Endothelial cell of umbilical vein (primary cell): ENCODE results near the gene PODXL2. TPM values are rescaled to one million over a fixed set of nuclear protein-coding genes. Genes with fewer than 3 reads are reported as not detected.

Experiments used
- BruUV-seq: library from RNA; stranded (reverse); fragments of 400-500 nt; replicated peaks from 2 replicates; lab custom pipeline; 2021; lab: Mats Ljungman, UMichigan
- CTCF ChIA-PET: fragments of 300-600, 350-600 bp; sonication (Branson Sonifier 250); formaldehyde crosslinking; loops from one replicate; lab custom pipeline; 2021; ENCODE audit warnings: antibody characterized with exemption, inconsistent platforms; lab: Charles Lee
- POLR2A ChIA-PET: fragments of 300-600, 350-600 bp; sonication (Branson Sonifier 250); formaldehyde crosslinking; loops from one replicate; lab custom pipeline; 2021; ENCODE audit warnings: antibody characterized with exemption, inconsistent platforms; lab: Charles Lee
- DNase-seq: peaks from one replicate; pipeline ENCODE4 v3.0.0-alpha.2; 2011; ENCODE audit warnings: low read depth, low spot score
- FAIRE-seq: peaks from 2 replicates; lab custom pipeline; 2011; peaks lifted over from hg19 to GRCh38; lab: Jason Lieb, UNC
- H2AFZ ChIP-seq: 2 replicates; pipeline ENCODE4 v1.6.0; 2012; ENCODE audit warnings: low read depth, low read length, control low read depth, inconsistent platforms
- H3K27ac ChIP-seq: 2 replicates; pipeline ENCODE4 v1.5.1; 2011; ENCODE audit warnings: low read depth, mild to moderate bottlenecking, control low read depth, low read length, moderate library complexity; ENCODE audit not compliant: insufficient read depth
- H3K27me3 ChIP-seq, 2 experiments: 2 replicates each; pipeline versions ENCODE4 v1.6.0 to v1.6.1; 2011; ENCODE audit warnings: low read length in 2 of 2, mixed read lengths in 1 of 2; ENCODE audit not compliant: control insufficient read depth in 2 of 2, insufficient read depth in 2 of 2
- H3K36me3 ChIP-seq, 2 experiments: 2 replicates in 1 of 2; 3 replicates in 1 of 2; pipeline ENCODE4 v1.5.1; 2011; ENCODE audit warnings: low read length in 2 of 2, mild to moderate bottlenecking in 1 of 2, moderate library complexity in 1 of 2; ENCODE audit not compliant: control insufficient read depth in 2 of 2, insufficient read depth in 2 of 2; ENCODE audit errors: extremely low read depth in 1 of 2
- H3K4me1 ChIP-seq: 3 replicates; pipeline ENCODE4 v1.5.1; 2011; ENCODE audit warnings: mild to moderate bottlenecking, low read length; ENCODE audit not compliant: control insufficient read depth, insufficient read depth; ENCODE audit errors: extremely low read depth
- H3K4me2 ChIP-seq: 2 replicates; pipeline ENCODE4 v1.6.1; 2011; ENCODE audit warnings: low read length, control low read depth, mixed read lengths; ENCODE audit not compliant: insufficient read depth
- H3K4me3 ChIP-seq, 3 experiments: fragments of 200-600 bp in 1 of 3; sonication (generic), shearing (Covaris generic) in 1 of 3; replicated peaks in 1 of 3; 2 replicates each; pipeline ENCODE4 v1.5.1; 2011 to 2016; ENCODE audit warnings: control low read depth in 3 of 3, low read length in 3 of 3, mild to moderate bottlenecking in 2 of 3, inconsistent platforms in 1 of 3, low read depth in 1 of 3, moderate library complexity in 1 of 3; ENCODE audit not compliant: insufficient read depth in 1 of 3
- H3K79me2 ChIP-seq: 2 replicates; pipeline ENCODE4 v1.6.0; 2012; ENCODE audit warnings: low read length, inconsistent platforms; ENCODE audit not compliant: control insufficient read depth, insufficient read depth
- H3K9ac ChIP-seq: replicated peaks from 2 replicates; pipeline ENCODE3; 2011; ENCODE audit warnings: low read length, control low read depth; ENCODE audit not compliant: insufficient read depth; ENCODE audit errors: extremely low read depth
- H3K9me1 ChIP-seq: replicated peaks from 3 replicates; pipeline ENCODE4 v1.6.0; 2011; ENCODE audit warnings: mild to moderate bottlenecking, low read length; ENCODE audit not compliant: control insufficient read depth, insufficient read depth; ENCODE audit errors: extremely low read depth
- H3K9me3 ChIP-seq: replicated peaks from 2 replicates; pipeline ENCODE4 v1.5.1; 2012; ENCODE audit warnings: low read length, inconsistent platforms; ENCODE audit not compliant: control insufficient read depth, insufficient read depth
- H4K20me1 ChIP-seq: replicated peaks from 2 replicates; pipeline ENCODE3; 2011; ENCODE audit warnings: mild to moderate bottlenecking, low read length; ENCODE audit not compliant: control insufficient read depth, insufficient read depth; ENCODE audit errors: extremely low read depth
- CTCF ChIP-seq, 2 donors: IDR thresholded peaks; 1 replicate in 1 of 2; 2 replicates in 1 of 2; pipeline ENCODE4 v1.5.1; 2011; ENCODE audit warnings: low read length in 2 of 2, mild to moderate bottlenecking in 2 of 2, moderate library complexity in 2 of 2, control low read depth in 1 of 2, inconsistent platforms in 1 of 2, low read depth in 1 of 2; ENCODE audit not compliant: insufficient read depth in 1 of 2; ENCODE audit errors: extremely low read depth in 1 of 2
- EZH2 ChIP-seq: IDR thresholded peaks from 2 replicates; pipeline ENCODE4 v1.6.1; 2012; ENCODE audit warnings: borderline replicate concordance, low read depth, mild to moderate bottlenecking, moderate library complexity, low read length, inconsistent platforms; ENCODE audit not compliant: severe bottlenecking
- FOS ChIP-seq: IDR thresholded peaks from 2 replicates; pipeline ENCODE4 v1.6.1; 2011; ENCODE audit warnings: mild to moderate bottlenecking, low read length, moderate library complexity, borderline replicate concordance; ENCODE audit not compliant: insufficient read depth
- GATA2 ChIP-seq: IDR thresholded peaks from 2 replicates; pipeline ENCODE4 v1.7.0; 2011; ENCODE audit warnings: low read depth, mild to moderate bottlenecking, moderate library complexity, mixed read lengths, low read length; ENCODE audit not compliant: insufficient read length, insufficient read depth
- JUN ChIP-seq: IDR thresholded peaks from 2 replicates; pipeline ENCODE4 v1.6.1; 2011; ENCODE audit warnings: borderline replicate concordance, low read depth; ENCODE audit not compliant: insufficient read length, insufficient read depth
- MAX ChIP-seq: IDR thresholded peaks from 2 replicates; pipeline ENCODE4 v1.6.1; 2011; ENCODE audit not compliant: insufficient read depth, insufficient read length
- MYC ChIP-seq: IDR thresholded peaks from one replicate; pipeline ENCODE4 v1.6.1; 2011; ENCODE audit warnings: mild to moderate bottlenecking, low read depth, low read length
- POLR2A ChIP-seq: IDR thresholded peaks from 2 replicates; pipeline ENCODE4 v1.6.1; 2012; ENCODE audit warnings: low read depth, mild to moderate bottlenecking, control low read depth, low read length
- POLR2AphosphoS5 ChIP-seq: IDR thresholded peaks from 2 replicates; pipeline ENCODE4 v1.6.1; 2012; ENCODE audit warnings: low read depth, mild to moderate bottlenecking, control low read depth, low read length, moderate library complexity; ENCODE audit not compliant: insufficient read depth
- dilution Hi-C: fragments of 300-500 bp; cut with MboI; formaldehyde crosslinking; loops from one replicate; pipeline ENCODE4 v1.15.0; 2019; ENCODE audit warnings: low sequenced_read_pairs; ENCODE audit not compliant: extremely low pct_ligation_motif_present
- intact Hi-C: fragments of 100-400 bp; cut with micrococcal nuclease; formaldehyde crosslinking; loops from one replicate; pipeline ENCODE4 v1.10.0; 2022
- polyA plus RNA-seq, 4 experiments: library from polyadenylated mRNA; depleted of rRNA in 3 of 4; stranded (reverse) in 3 of 4; unstranded in 1 of 4; fragments of >200 nt; gene quantifications; 2 replicates each; pipeline versions ENCODE4 v1.2.1 to v1.2.3, GENCODE V29; 2011 to 2012; ENCODE audit warnings: missing spikeins in 1 of 4
- total RNA-seq: library from RNA; stranded (reverse); gene quantifications from 2 replicates; pipeline ENCODE4 v1.2.3, GENCODE V29; 2021

PODXL2 gene
- total and polyA plus RNA-seq, 2 donors (not counting 3 experiments of a cell fraction or from before 2014, with no cell fraction given), result 5.5 to 6.5 TPM

GRCh38 chr3:127690106-127690505 is 61.1 kb downstream of the PODXL2 start:
- H3K27ac ChIP-seq, result no peak overlapping the region
- dilution Hi-C loops (no loop called here), intact Hi-C loops (loop anchor here (10.0 kb wide), 1 partner anchor 285 kb away; no protein-coding TSS in a partner anchor)
- TF ChIP-seq FOS (no peak), CTCF (IDR thresholded peaks at IDR 0.05; ENCODE audit: extremely low read depth in 1 of 2, insufficient read depth in 1 of 2, low read depth in 1 of 2, low read length in 2 of 2) (no peak), EZH2 (no peak), GATA2 (no peak), MYC (no peak), MAX (no peak), POLR2A (no peak), POLR2AphosphoS5 (no peak), JUN (no peak)
- H3K4me3 ChIP-seq, result no peak overlapping the region
- no peaks in the 10 kb centered on the region for H3K9me1 ChIP-seq
- no TSS peak for BruUV-seq
- H3K79me2 ChIP-seq, result no peaks in the 10 kb centered on the region
- DNase-seq (no peak), FAIRE-seq (no peak)
- ChIA-PET POLR2A (no interaction called here), CTCF (interaction anchor here (1.2 to 2.6 kb wide), 5 partner anchors 38 to 270 kb away, joined by 3 to 31 read pairs (median 6); partner anchors contain the start of gene MGLL)
- no peak overlapping the region for H2AFZ ChIP-seq
- no peaks in the 10 kb centered on the region for H4K20me1 ChIP-seq
- H3K9ac ChIP-seq, result no peak overlapping the region
- H3K27me3 ChIP-seq, result no peaks in the 10 kb centered on the region
- H3K4me1 ChIP-seq, result no peaks in the 10 kb centered on the region
- no peaks in the 10 kb centered on the region for H3K9me3 ChIP-seq
- H3K4me2 ChIP-seq, result no peak overlapping the region
- peaks cover 2 to 3% of the 10 kb centered on the region in 2 experiments for H3K36me3 ChIP-seq
